Ovary (tissue), 9 donors: ENCODE results near the gene EXOSC5. TPM values are rescaled to one million over a fixed set of nuclear protein-coding genes. Genes with fewer than 3 reads are reported as not detected.
"Not testable (repeated sequence)": the region's sequence is repeated elsewhere in the genome, so short reads cannot be mapped to it uniquely, and the experiment has no call there.

Experiments
- DNase-seq, 5 donors: peaks; one replicate each; pipeline ENCODE4 v3.0.0-alpha.2; 2019 to 2020
- H3K27ac ChIP-seq, 2 donors: fragments of 200-600 bp; one replicate each; pipeline versions ENCODE4 v1.5.1 to v1.8.0; 2019 to 2022
- H3K27me3 ChIP-seq: fragments of 200-600 bp; one replicate; pipeline ENCODE4 v1.8.0; 2022
- H3K36me3 ChIP-seq: fragments of 200-600 bp; sonication (generic); one replicate; pipeline ENCODE4 v1.5.1; 2019
- H3K4me1 ChIP-seq: one replicate; pipeline ENCODE4 v1.8.1; 2013; ENCODE audit warnings: mild to moderate bottlenecking, moderate library complexity; ENCODE audit not compliant: insufficient read depth
- H3K4me3 ChIP-seq: fragments of 200-600 bp; sonication (generic); one replicate; pipeline ENCODE4 v1.5.1; 2017
- H3K9me3 ChIP-seq, 2 donors: fragments of 200-600 bp in 1 of 2; sonication (generic) in 1 of 2; one replicate each; pipeline versions ENCODE4 v1.5.1 to v1.8.1; 2013 to 2019; ENCODE audit warnings: mild to moderate bottlenecking in 1 of 2, moderate library complexity in 1 of 2
- EP300 ChIP-seq: sonication (generic); formaldehyde crosslinking; IDR thresholded peaks from one replicate; pipeline ENCODE4 v1.6.1; 2017; ENCODE audit warnings: antibody characterized with exemption
- POLR2A ChIP-seq: fragments of 450-650 bp; IDR thresholded peaks from one replicate; pipeline ENCODE4 v1.6.1; 2017; ENCODE audit warnings: antibody characterized with exemption, mild to moderate bottlenecking, moderate library complexity
- WGBS, 3 donors: extraction: QIAGEN DNeasy Blood & Tissue Kit in 1 of 3; methylation state at CpG; one replicate each; pipeline versions ENCODE4 v1.1.5 to v1.1.7; 2013 to 2017; 5-methylcytosine and 5-hydroxymethylcytosine counted together
- intact Hi-C, 4 donors: fragments of 100-400 bp; cut with DNase I; formaldehyde crosslinking; loops; one replicate each; pipeline versions ENCODE4 v1.11.0 to v1.15.1; 2022 to 2023
- polyA plus RNA-seq, 2 donors: library from polyadenylated mRNA; stranded (reverse); fragments of 200-250 nt in 1 of 2; fragments of 350-450 nt in 1 of 2; fragmentation: Illumina TruSeq in 1 of 2; extraction: RNeasy Lipid Tissue Mini Kit (QIAGEN cat#74804) in 1 of 2; gene quantifications; one replicate each; pipeline ENCODE4 v1.2.3, GENCODE V29; 2013 to 2014
- total RNA-seq, 7 donors: library from RNA; depleted of rRNA in 2 of 7; stranded (reverse); fragments of >200 nt in 2 of 7; fragmentation: NEBNext Ultra II Directional in 3 of 7; extraction: Animal tissue kit (Norgen Biotek cat#: 25700) in 3 of 7; gene quantifications; one replicate each; pipeline versions ENCODE4 v1.1.0 to v1.2.4, GENCODE V29; 2016 to 2023
- TF ChIP-seq, protein P1 (sequence below), 3 donors: fragments of 450-650 bp in 2 of 3; fragments of 200-600 bp in 1 of 3; IDR thresholded peaks; one replicate each; pipeline versions ENCODE4 v1.5.1 to v1.8.0; 2016 to 2022; ENCODE audit warnings: antibody characterized with exemption in 3 of 3, mild to moderate bottlenecking in 1 of 3
- donor health status: DM: no; HTN: no; CAD: no; lungs with moderate emphysema.
- donor health status: DM: no; HTN: no; CAD: no.
- donor health status: Bipolar disorder and iron deficiency.
- donor health status: DM: yes; HTN: yes; CAD: no.
- donor health status: DM: no; HTN: no; CAD: no.
- donor health status: DM: yes; HTN: yes; CAD: no.

The EXOSC5 gene
- total and polyA plus RNA-seq, 9 donors: 1.5 to 25.0 (median 13.8) TPM

DNA sequence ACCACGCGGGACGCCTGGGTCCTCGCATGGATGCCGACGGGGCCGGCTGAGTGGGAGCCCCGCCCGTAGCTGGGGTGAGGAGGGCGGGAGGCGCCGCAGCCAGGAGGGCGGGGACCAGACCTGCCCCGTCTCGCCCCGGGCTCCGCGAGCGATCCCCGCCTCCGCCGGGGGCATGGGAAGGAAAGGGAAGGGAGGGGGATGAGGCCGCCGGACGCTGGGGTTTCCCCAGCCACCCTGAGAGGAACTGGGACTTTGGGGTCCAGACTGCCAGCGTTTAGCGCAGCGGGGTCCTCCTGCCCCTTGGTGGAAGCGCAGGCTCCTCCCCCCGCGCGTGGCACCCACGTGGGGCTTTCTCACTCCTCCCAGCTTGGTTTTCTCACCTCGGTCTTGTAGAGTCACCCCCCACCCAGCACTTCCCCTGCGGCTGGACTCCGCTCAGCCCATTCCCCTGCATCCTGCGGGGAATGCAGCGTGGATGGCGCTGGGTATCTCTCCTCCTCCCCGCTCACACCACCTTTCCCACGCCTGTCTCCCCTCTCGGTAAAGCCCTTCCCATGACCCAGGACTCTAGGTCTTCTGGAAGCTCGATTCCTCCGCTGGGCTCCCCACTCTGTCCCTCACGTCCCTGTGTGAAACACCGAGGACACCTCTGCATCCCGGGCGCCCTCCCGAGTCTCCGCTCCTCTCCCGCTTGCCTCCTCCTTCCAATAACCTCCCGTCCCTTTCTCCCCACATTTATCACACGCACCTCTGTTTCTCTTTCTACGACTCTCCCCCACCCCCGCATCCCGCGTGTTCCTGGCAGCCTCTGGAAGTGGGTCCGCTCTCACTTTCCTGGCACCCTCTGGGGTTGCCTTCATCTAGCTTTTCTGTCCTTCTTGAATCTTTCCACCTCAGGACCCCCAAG lies 45.6 kb downstream of the EXOSC5 start:
- intact Hi-C loops: loop anchor here in 2 of 4 donors (2.0 to 5.0 kb wide), 2 partner anchors 27 to 39 kb away; partner anchors contain the start of gene CCDC97 (in 1 of the 2)
- H3K36me3 ChIP-seq: no peaks in the 10 kb centered on the region
- no peaks in the 10 kb centered on the region for H3K9me3 ChIP-seq
- TF ChIP-seq, protein P1, sequence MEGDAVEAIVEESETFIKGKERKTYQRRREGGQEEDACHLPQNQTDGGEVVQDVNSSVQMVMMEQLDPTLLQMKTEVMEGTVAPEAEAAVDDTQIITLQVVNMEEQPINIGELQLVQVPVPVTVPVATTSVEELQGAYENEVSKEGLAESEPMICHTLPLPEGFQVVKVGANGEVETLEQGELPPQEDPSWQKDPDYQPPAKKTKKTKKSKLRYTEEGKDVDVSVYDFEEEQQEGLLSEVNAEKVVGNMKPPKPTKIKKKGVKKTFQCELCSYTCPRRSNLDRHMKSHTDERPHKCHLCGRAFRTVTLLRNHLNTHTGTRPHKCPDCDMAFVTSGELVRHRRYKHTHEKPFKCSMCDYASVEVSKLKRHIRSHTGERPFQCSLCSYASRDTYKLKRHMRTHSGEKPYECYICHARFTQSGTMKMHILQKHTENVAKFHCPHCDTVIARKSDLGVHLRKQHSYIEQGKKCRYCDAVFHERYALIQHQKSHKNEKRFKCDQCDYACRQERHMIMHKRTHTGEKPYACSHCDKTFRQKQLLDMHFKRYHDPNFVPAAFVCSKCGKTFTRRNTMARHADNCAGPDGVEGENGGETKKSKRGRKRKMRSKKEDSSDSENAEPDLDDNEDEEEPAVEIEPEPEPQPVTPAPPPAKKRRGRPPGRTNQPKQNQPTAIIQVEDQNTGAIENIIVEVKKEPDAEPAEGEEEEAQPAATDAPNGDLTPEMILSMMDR (IDR thresholded peaks at IDR 0.05): no peak
- TF ChIP-seq EP300: no peak
- TF ChIP-seq POLR2A: no peak
- H3K27ac ChIP-seq: peak overlapping the region; percentile 25 to 77
- peaks cover 12% of the 10 kb centered on the region for H3K4me1 ChIP-seq
- peak overlapping the region; percentile 60 for H3K4me3 ChIP-seq
- DNase-seq: peak; percentile 53 to 74 (median 61)
- no peaks in the 10 kb centered on the region for H3K27me3 ChIP-seq
- 0 to 1% (median 0%) methylated on average over 46 to 58 of the region's 58 CpGs for WGBS, 3 donors

DNA sequence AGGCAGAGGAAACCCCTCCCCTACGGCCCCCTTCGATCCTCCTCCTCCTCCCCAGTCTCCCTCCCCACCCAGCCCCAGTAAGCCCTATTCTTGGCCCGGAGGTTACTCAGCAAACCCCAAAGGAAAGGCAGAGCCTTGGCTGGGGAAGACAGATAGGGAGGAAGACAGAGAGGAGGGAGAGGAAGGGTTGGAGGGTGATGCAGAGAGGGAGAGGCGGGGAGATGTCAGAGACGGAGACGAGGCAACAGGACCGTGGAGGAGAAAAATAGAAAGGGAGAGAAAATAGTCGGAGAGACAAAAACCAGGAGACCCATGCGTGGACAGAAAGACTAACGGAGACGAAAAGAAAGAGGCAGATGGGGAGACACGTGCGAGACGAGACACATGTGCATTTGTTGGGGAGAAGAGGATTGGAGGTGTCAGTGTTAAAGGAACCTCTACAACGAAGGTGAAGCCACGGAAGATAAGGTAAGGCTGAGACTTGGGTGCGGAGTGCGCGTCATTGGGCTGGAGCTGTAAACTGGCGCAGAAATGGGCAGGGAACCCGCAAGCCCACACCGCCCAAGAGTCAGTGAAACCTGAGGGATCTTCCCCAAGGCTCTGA lies 46.3 kb downstream of the EXOSC5 start:
- TF ChIP-seq POLR2A (no peak), EP300 (no peak)
- TF ChIP-seq, protein P1 (IDR thresholded peaks at IDR 0.05): no peak
- peak overlapping the region; percentile 25 to 77 for H3K27ac ChIP-seq

DNA sequence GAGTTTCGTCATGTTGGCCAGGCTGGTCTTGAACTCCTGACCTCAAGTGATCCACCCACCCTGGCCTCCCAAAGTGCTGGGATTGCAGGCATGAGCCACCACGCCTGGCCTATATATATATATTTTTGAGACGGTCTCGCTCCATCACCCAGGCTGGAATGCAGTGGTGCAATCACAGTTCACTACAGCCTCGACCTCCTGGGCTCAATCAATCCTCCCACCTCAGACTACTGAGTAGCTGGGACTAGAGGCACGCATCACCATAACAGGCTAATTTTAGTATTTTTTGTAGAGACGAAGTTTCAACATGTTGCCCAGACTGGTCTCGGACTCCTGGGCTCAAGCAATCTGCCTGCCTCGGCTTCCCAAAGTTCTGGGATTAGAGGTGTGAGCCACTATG lies 50.2 kb downstream of the EXOSC5 start:
- H3K4me1 ChIP-seq, H3K36me3 ChIP-seq, H3K4me3 ChIP-seq, DNase-seq, H3K27me3 ChIP-seq, H3K9me3 ChIP-seq, H3K27ac ChIP-seq, intact Hi-C loops: not testable (repeated sequence)
- WGBS, 3 donors: 86 to 93% (median 89%) methylated on average over 9 of the region's 9 CpGs

More for the DNA sequence above, 46.3 kb downstream of the EXOSC5 start:
- Histone ChIP-seq H3K36me3 (no peaks in the 10 kb centered on the region), H3K4me3 (peak overlapping the region; percentile 60), H3K27me3 (no peaks in the 10 kb centered on the region), H3K9me3 (no peaks in the 10 kb centered on the region), H3K4me1 (peaks cover 12% of the 10 kb centered on the region)
- 6 to 11% (median 10%) methylated on average over 22 of the region's 22 CpGs for WGBS, 3 donors
- no peak for DNase-seq
- intact Hi-C loops: loop anchor here in 1 of 4 donors (5.0 kb wide), 1 partner anchor 39 kb away; the partner anchor contains the start of gene CCDC97

DNA sequence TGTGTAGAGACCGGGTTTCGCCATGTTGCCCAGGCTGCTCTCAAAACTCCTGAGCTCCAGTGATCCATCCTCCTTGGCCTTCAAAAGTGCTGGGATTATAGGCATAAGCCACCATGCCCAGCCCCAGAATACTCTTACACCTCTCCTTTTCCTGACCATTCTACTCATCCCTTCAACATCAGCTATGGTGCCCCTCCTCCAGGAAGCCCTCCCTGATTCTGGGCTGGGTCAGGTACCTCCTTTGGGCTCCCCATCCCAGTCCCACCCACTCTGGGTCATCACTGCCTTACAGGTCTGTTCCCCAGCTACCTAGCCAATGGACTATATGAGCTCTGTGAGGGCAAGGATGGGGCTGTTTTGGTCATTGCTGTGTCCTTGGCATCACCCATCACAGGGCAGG lies 53.0 kb downstream of the EXOSC5 start:
- H3K4me1 ChIP-seq: no peaks in the 10 kb centered on the region
- intact Hi-C loops: no loop called here
- H3K27ac ChIP-seq: no peak overlapping the region
- H3K9me3 ChIP-seq: no peaks in the 10 kb centered on the region
- TF ChIP-seq, protein P1 (IDR thresholded peaks at IDR 0.05): no peak
- no peak for TF ChIP-seq POLR2A
- TF ChIP-seq EP300: no peak
- H3K27me3 ChIP-seq: no peaks in the 10 kb centered on the region
- no peak for DNase-seq
- no peak overlapping the region for H3K4me3 ChIP-seq
- H3K36me3 ChIP-seq: no peaks in the 10 kb centered on the region
- WGBS, 3 donors: 96 to 100% (median 98%) methylated on average over 2 of the region's 2 CpGs
